NCI-H2107 treated with DMSO at 0.1 percent for 48 hours (cell line): ENCODE measurements around the gene SYNE3.

Source experiments
- DNase-seq: peaks from one replicate; lab custom pipeline; 2025; ENCODE audit not compliant: unreplicated experiment; lab: John Stamatoyannopoulos, UW

The SYNE3 gene

DNA sequence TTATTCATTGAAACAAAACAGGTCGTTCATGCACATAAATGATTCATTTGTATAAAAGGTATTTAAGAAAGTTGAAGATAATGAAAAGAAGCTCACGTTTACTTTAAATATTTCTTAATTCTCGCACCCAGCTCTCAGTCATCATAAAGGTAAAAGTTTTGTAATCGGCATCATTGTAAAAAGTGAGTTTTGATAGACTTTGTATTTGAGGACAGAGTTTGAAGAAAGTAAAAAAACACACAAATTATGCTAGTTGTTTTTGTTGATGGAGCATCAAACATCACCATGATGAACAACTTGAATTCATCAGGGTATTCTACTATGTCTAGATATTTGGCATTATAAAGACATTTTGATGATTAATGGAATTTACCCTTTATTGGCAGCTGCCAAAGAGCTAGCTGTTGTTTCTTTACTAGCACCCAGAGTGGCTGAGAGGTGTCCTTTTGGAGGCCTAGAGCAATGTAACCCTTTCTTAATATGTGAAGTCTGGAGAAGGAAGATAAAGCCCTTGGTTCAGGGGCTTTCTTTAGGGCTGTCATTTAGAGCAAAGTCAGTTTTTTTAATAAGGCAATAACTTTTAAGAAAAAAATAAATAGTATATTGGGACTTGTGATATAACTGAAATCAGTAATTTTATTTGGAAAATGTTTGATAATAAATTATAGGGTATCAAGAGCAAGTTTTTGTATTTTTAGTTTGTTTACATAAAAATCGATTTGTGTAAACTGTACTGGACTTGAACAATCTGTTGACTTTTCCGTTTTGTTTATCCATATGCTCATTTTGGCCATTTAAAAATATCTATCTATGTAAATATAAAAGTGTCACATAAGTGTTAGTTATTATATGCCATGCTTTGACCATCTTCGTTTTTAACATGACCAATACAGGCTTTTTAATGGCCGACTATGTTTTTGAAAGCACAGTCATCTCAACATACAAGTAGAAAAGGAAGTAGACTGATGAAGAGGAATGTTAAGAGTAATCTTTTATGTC lies 25.8 kb upstream of the SYNE3 start:
- no peak for DNase-seq

GRCh38 chr14:95541346-95541745 lies 24.9 kb upstream of the SYNE3 start:
- no peak for DNase-seq

DNA sequence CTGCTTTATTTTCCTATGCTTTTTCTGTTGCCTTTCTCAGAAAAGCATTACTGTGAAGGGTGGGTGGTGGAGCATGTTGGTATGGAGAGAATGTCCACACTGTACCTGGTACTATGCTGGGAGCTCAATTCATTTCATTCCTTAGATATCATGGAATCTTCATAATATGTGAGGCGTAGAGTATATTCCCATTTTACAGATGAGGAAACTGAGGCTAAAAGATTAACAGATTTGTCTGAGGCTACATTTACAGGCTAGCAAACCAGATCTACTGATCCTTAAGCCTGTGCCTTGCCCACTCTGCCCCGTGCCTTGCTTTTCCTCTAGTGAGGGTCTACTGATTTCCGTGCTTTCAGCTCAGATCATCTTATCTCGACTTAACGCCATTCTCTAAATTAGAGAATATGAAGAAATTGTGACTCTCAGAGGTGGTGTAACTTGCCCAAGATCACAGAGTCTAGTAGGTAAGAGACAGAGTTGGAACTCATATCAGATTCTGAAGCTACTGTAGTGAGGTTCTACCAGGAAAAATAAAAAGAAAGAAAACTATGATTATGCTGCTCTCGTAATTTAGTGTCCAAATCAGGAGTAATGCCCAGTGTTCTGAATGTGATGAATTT lies 23.9 kb upstream of the SYNE3 start:
- no peak for DNase-seq

DNA sequence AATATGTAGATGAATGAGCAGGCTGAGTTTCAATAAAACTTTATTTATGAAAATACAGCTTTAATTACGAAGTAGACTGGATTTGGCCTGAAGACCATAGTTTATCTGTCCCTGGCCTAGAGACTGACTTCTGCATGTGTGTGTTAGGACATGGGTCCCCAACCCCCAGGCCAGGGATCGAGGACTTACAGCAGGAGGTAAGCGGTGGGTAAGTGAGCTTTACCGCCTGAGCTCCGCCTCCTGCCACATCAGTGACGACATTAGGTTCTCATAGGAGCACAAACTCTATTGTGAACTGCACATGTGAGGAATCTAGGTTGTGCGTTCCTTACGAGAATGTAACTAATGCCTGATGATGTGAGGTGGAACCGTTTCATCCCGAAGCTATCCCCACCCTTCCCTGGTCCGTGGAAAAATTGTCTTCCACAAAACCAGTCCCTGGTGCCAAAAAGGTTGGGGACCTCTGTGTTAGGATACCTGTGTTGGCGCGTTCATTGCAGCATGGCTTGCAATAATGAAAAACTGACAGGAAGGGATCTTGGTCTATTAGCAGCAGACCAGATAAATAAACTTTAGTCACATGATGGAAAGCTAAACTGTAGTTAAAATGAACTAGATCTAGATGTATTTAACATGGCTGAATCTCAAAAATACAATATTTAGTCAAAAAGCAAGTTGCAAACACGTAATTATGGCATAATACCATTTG lies 22.5 kb upstream of the SYNE3 start:
- no peak for DNase-seq

- no peak for DNase-seq
Measured at GRCh38 chr14:95537298-95538089, 21.0 kb upstream of the SYNE3 start.

DNA sequence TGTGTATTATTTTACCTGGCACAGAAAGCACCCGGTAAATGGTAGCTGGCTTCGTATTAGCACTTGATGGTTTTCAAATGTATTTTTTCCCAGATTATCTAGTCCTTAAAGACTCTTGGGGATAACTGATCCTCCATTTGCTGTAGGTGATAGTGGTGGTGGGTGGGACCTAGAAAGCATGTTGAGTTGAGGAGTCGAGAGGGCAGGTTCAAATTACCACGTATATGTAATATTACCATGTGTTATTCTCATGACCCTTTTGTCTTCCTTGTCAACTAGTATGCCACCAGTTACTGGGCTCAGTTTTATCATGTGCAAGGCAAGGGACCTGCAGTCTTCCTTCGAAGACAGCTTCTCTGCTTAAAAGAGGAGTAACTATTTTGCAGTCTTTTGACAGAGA lies 20.2 kb upstream of the SYNE3 start:
- DNase-seq, result no peak

- no peak for DNase-seq
Measured at GRCh38 chr14:95536036-95536593, 19.7 kb upstream of the SYNE3 start.

GRCh38 chr14:95535226-95536021 lies 19.0 kb upstream of the SYNE3 start:
- DNase-seq, result no peak

DNA sequence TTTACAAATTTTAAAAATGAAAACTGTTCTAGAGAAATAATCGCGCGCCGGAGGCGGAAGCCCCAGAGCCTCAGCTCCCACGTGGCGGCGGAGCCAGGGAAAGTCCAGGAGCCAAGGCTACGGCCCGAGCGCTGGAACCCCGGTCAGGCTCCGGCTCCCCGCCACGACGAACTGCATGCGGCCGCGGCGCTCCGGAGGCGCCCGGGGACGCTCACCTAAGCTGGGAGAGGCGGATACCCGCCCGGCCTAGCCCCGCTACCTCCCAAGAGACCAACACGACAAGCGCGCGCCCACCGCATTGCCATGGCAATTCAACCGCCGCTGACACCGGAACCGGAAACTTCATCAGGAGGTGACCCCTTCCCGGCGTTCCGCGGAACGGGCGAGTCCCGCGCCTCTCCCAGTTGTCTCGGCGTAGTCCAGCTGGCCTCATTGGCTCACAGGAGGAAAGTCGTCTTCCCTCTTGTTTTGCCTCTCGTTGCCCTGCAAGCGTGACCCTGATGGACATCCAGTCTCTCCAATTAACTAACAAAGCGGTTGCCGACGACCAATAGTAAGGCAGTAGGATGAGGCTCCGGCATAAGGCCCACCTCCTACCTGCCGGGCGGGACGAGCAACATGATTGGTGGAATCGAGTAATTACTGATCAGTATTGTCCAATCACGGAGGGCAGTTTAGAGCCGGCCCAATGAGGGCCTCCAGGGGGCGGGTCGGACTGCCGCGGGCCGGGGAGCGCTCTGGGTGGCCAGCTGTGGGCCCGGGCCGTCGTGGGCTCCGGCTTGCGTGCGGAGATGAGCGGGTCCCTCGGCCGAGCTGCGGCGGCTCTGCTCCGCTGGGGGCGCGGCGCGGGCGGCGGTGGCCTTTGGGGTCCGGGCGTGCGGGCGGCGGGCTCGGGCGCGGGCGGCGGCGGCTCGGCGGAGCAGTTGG lies 18.1 kb upstream of the SYNE3 start, which contains the start of gene GLRX5:
GLRX5 (plus strand) TSS at position 752 of the 927 bp plus-strand sequence; CDS start at position 792, 40 bp downstream.
- peak; percentile 100 for DNase-seq

DNA sequence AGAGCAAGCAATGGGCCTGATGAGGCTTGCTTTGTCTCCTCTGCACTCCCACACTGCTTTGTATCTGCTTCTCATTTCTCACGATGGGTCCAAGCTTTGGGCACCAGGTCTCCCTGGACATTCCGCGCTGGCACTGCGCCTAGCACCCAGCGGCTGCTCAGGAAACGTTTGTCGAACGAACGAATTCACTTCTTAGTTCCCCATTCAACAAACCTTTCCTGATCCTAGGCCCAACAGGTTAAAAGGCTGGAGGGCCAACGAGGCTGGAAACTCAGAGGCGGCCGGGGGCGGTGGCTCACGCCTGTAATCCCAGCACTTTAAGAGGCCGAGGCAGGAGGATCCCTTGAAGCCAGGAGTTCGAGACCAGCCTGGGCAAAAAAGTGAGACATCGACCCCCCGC lies 17.4 kb upstream of the SYNE3 start:
- DNase-seq, result no peak

DNA sequence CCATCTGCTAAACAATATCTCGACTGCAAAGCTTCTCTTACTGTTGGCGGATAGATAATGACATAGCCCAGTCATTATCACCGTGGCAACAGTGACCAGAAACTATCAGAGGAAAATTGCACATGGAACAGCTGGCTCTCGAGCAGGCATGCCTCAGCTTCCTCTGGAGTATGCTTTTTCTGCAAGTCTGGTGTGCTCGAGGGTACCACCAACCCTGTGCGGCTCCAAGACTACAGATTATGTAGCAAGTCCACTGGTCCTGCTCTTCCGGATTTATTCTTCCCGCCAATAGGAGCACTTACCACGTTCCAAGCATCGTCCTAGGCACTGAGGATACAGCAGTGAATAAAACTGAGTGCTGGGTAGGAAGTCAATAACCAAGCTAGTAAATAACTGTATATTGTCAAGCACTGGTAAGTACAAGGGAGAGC lies 17.0 kb upstream of the SYNE3 start:
- peak; percentile 72 for DNase-seq

GRCh38 chr14:95531969-95532368 lies 15.5 kb upstream of the SYNE3 start:
- no peak for DNase-seq

DNA sequence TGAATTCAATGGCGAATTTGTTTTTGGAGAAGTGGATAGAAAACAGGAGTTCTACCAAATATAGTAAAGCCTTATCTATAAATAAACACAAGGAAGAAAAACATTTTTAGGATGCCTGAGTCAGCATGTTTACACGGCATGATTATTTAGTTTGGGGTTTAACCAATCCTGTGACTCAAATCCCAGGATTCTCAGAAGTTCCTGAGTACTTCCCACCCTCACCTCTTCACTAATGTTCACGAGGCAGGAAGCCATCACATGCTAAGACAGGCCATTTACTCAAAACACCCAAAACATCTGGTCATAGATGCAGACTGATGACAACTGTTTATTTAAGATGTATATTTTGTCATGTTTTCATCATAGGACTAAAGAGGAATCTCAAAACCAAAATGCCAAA lies 15.0 kb upstream of the SYNE3 start:
- DNase-seq, result no peak

- no peak for DNase-seq
Measured at GRCh38 chr14:95530473-95531276, 14.2 kb upstream of the SYNE3 start.

- no peak for DNase-seq
Measured at GRCh38 chr14:95529216-95529615, 12.8 kb upstream of the SYNE3 start.

GRCh38 chr14:95527387-95528002 lies 11.0 kb upstream of the SYNE3 start:
- DNase-seq, result peak; percentile 52
